ENCODE measurements around the gene PTPN11.

GRCh38 chr12:112420740-112421139 is 2.0 kb downstream of the PTPN11 start:
- TF ChIP-seq BHLHE40 (IDR thresholded peaks at IDR 0.05; ENCODE audit: borderline replicate concordance in 1 of 2, low read depth in 2 of 2, low read length in 1 of 2), result no peak
- TF ChIP-seq MXI1 (IDR thresholded peaks at IDR 0.05; ENCODE audit: low read depth, low read length), result no peak
- TF ChIP-seq MTA3 (IDR thresholded peaks at IDR 0.05; ENCODE audit: borderline replicate concordance, low read length), result no peak
- no peak for TF ChIP-seq TARDBP (IDR thresholded peaks at IDR 0.05; ENCODE audit: borderline replicate concordance)
- no peak for TF ChIP-seq CHD2 (IDR thresholded peaks at IDR 0.05; ENCODE audit: borderline replicate concordance, low read depth, low read length)

Measured in GM12878 (cell line).